Measurements from ENCODE around the gene ECT2.

DNA sequence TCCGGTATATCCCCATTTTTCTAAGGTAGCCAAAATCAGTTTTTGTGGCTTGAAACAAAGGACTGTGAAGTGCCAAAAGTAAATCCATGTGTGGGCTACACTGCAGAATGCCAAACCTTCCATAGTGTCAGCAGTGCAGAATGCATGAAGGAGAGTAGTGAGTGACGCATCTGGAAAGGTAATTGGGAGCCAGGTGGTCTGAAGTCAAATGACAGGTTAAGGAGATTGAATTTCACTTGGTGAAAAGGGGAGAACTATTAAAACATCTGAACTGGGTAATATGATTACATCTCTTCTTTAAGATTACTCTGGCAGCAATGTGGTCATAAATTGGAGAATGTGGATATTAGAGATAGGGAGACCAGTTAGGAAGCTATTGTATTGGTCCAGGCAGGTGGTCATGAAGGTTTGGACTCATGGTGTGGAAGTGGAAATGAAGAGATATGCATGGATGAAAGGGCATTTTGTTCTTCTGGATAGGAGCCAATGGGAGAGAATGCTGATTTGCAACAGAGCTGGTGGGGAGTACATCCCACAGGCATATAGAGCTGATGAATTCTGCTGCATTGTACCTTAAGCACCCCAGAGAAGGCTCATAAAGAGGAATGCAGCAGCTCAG is 118.2 kb downstream of the ECT2 start:
- TF ChIP-seq, protein P1, sequence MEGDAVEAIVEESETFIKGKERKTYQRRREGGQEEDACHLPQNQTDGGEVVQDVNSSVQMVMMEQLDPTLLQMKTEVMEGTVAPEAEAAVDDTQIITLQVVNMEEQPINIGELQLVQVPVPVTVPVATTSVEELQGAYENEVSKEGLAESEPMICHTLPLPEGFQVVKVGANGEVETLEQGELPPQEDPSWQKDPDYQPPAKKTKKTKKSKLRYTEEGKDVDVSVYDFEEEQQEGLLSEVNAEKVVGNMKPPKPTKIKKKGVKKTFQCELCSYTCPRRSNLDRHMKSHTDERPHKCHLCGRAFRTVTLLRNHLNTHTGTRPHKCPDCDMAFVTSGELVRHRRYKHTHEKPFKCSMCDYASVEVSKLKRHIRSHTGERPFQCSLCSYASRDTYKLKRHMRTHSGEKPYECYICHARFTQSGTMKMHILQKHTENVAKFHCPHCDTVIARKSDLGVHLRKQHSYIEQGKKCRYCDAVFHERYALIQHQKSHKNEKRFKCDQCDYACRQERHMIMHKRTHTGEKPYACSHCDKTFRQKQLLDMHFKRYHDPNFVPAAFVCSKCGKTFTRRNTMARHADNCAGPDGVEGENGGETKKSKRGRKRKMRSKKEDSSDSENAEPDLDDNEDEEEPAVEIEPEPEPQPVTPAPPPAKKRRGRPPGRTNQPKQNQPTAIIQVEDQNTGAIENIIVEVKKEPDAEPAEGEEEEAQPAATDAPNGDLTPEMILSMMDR (IDR thresholded peaks at IDR 0.05) = no peak
- TF ChIP-seq POLR2A (IDR thresholded peaks at IDR 0.05) (no peak), POLR2AphosphoS5 (IDR thresholded peaks at IDR 0.05) (no peak)

Data from transverse colon (tissue), 4 donors.